Endothelial cell (in vitro differentiated cells): ENCODE measurements around the gene TARP.
A peak's percentile ranks its signal among the peaks of the same experiment; 100 is the strongest.
"Not testable (repeated sequence)": the region's sequence is repeated elsewhere in the genome, so short reads cannot be mapped to it uniquely, and the experiment has no call there.

Experiments used
- DNase-seq: peaks from one replicate; pipeline ENCODE4 v3.0.0; 2021; ENCODE audit warnings: low spot score
- H3K27ac Mint-ChIP-seq: one replicate; pipeline ENCODE4 v1.8.0; 2021; ENCODE audit warnings: mixed read lengths, inconsistent platforms; ENCODE audit not compliant: unreplicated experiment
- H3K27me3 Mint-ChIP-seq: one replicate; pipeline ENCODE4 v1.8.0; 2021; ENCODE audit warnings: mild to moderate bottlenecking, moderate library complexity, mixed read lengths, inconsistent platforms; ENCODE audit not compliant: unreplicated experiment
- H3K36me3 Mint-ChIP-seq: one replicate; pipeline ENCODE4 v1.8.0; 2021; ENCODE audit warnings: mild to moderate bottlenecking, low read depth, mixed read lengths, inconsistent platforms; ENCODE audit not compliant: unreplicated experiment
- H3K4me1 Mint-ChIP-seq: one replicate; pipeline ENCODE4 v1.8.0; 2021; ENCODE audit warnings: mild to moderate bottlenecking, mixed read lengths, inconsistent platforms; ENCODE audit not compliant: unreplicated experiment
- H3K4me3 Mint-ChIP-seq: one replicate; pipeline ENCODE4 v1.8.0; 2021; ENCODE audit warnings: mild to moderate bottlenecking, mixed read lengths, inconsistent platforms; ENCODE audit not compliant: unreplicated experiment
- H3K9me3 Mint-ChIP-seq: one replicate; pipeline ENCODE4 v1.8.0; 2021; ENCODE audit warnings: mixed read lengths, inconsistent platforms; ENCODE audit not compliant: unreplicated experiment
- TF ChIP-seq, protein P1 (sequence below): fragments of 200-600 bp; sonication (generic); IDR thresholded peaks from one replicate; pipeline ENCODE4 v1.5.0; 2021; ENCODE audit warnings: antibody characterized with exemption; ENCODE audit not compliant: unreplicated experiment

The TARP gene

DNA sequence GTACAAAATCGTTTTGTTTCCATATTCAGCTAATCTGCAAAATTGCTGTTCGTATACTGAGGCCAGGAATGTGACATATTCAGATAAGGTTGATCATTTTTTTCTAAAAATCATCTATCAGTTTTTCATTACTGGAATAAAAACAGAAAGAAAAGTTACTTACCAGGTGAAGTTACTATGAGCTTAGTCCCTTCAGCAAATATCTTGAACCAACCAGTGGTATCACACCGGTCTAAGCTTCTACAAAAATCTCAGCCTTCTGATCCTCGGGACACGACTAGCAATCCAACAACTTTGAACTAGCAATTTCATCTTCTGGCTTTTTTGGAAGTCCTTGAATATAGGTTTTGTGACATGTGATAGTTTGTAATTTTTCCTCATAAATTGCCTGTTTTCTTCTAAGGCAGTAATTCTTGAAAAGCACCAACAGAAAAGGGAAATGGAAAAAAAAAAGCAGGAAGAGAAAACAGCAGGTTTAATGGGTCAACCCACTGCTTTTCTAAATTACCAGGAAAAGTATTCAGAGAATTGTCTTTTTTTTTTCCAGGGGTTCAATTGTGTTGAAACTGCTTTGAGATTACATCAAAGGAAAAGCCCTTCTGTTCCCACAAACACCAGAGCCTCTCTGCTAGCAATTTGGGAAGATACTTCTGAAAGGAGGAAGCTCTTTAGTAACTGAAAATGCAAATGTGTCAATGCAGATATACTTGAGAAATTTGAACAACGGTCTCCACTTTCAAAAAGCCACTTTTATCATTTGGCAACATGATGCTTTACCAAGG lies 2.9 kb upstream of the TARP start:
- H3K27ac Mint-ChIP-seq = peak overlapping the region; percentile 89
- TF ChIP-seq, protein P1, sequence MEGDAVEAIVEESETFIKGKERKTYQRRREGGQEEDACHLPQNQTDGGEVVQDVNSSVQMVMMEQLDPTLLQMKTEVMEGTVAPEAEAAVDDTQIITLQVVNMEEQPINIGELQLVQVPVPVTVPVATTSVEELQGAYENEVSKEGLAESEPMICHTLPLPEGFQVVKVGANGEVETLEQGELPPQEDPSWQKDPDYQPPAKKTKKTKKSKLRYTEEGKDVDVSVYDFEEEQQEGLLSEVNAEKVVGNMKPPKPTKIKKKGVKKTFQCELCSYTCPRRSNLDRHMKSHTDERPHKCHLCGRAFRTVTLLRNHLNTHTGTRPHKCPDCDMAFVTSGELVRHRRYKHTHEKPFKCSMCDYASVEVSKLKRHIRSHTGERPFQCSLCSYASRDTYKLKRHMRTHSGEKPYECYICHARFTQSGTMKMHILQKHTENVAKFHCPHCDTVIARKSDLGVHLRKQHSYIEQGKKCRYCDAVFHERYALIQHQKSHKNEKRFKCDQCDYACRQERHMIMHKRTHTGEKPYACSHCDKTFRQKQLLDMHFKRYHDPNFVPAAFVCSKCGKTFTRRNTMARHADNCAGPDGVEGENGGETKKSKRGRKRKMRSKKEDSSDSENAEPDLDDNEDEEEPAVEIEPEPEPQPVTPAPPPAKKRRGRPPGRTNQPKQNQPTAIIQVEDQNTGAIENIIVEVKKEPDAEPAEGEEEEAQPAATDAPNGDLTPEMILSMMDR = no peak
- no peak for DNase-seq
- peak overlapping the region; percentile 93 for H3K4me3 Mint-ChIP-seq
- no peaks in the 10 kb centered on the region for H3K27me3 Mint-ChIP-seq
- no peaks in the 10 kb centered on the region for H3K9me3 Mint-ChIP-seq
- H3K36me3 Mint-ChIP-seq = no peaks in the 10 kb centered on the region
- peaks cover 27% of the 10 kb centered on the region for H3K4me1 Mint-ChIP-seq

DNA sequence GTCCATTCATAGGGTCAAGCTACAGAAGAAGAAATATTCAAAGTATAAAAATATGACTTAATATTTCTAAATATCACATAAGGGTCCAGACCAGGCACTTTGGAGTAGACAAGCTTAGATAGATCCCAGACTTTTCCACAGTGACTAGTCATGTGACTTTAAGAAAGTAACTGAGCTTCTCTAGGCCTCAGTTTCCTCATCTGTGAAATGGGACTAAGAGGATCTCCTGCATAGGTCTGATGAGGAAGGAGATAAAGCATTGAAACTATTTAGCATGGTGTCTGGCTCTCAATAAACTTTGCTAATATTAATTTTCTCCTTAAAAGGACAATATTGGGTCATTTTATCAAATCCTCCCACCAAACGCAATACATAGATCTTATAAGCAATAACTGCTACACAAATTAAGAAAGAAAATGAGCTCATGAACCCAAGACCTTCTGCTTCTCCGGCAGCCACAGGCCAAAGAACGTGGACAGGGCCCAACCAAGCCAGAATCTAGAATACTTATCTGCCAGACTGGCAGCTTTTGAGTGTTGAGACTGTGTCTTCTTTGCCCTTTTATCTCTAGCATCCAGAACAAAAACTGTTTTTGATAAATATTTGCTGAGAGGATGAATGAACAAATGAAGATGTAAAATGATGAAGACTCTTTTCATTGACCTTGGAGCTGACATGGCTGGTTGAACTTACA lies 1.6 kb upstream of the TARP start:
- no peaks in the 10 kb centered on the region for H3K36me3 Mint-ChIP-seq
- H3K27ac Mint-ChIP-seq = no peak overlapping the region
- TF ChIP-seq, protein P1 = no peak
- H3K4me3 Mint-ChIP-seq = peak overlapping the region; percentile 78
- H3K9me3 Mint-ChIP-seq = no peaks in the 10 kb centered on the region
- H3K27me3 Mint-ChIP-seq = no peaks in the 10 kb centered on the region
- H3K4me1 Mint-ChIP-seq = peaks cover 27% of the 10 kb centered on the region
- DNase-seq = no peak

DNA sequence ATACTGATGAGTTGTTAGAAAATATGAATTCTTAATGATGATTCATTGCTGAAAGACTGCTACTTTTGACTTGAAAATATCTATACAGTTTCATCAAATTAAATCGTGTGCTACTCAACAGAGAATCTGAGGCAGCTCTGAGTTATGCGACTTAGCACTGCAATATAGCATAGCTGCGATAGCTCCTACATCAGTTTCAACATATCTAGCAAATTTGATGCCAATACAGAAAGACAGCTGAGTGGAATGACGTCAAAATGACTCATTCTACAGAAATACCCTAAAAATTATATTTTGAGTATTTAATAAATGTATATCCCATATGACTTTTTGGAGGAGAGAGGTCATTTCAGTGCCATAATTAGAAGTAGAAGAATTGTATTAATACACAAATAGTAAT lies 1.1 kb upstream of the TARP start:
- Mint-ChIP-seq H3K27me3 (no peaks in the 10 kb centered on the region), H3K4me1 (peaks cover 27% of the 10 kb centered on the region), H3K4me3 (no peak overlapping the region), H3K27ac (no peak overlapping the region), H3K9me3 (no peaks in the 10 kb centered on the region), H3K36me3 (no peaks in the 10 kb centered on the region)
- TF ChIP-seq, protein P1 = no peak
- no peak for DNase-seq

DNA sequence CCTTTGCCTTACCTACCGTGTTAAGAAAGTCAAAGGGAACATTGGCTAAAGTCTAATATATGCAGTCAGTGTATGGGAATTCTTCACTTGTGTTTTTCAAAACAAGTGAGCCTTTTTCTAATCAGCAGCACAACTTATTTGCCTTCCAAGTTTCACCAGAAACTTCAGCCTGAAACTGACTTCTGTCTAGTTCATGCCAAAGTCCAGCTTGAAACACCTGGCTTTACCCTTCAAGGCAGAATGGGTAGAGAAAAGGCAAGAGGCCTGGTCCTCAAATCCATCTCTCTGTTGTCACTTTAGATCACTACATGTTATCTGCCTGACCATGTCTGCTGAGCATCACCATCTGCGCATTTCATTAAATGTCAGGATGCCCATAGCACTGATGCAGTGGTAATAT lies 3.0 kb downstream of the TARP start:
- not testable (repeated sequence) for H3K36me3 Mint-ChIP-seq, H3K9me3 Mint-ChIP-seq, H3K27ac Mint-ChIP-seq, H3K4me3 Mint-ChIP-seq, H3K27me3 Mint-ChIP-seq, H3K4me1 Mint-ChIP-seq, DNase-seq

DNA sequence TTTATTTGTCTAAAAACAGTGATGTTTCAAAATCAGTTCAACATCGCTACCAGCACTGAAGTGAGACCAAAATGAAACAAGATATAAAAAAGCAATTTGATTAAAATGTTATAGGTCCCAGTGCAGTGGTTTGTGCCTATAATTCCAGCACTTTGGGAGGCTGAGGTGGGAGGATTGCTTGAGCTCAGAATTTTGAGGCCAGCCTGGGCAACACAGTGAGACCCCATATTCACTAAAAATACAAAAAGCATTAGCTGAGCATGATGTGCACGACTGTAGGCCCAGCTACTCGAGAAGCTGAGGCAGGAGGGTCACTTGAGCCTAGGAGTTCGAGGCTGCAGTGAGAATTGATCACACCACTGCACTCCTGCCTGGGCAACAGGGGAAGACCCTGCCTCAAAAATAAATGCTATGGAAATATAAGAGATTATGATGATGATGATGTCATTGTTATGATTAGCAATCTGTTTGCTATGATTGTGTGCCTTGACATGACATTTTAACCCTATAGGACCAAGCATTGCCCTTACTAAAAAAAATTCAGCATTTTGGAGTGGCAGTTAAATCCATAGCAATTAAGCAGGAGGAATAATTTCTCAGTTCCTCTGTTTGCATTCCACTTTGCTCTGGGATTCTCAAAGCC lies 3.6 kb downstream of the TARP start:
- not testable (repeated sequence) for DNase-seq, H3K4me1 Mint-ChIP-seq, H3K9me3 Mint-ChIP-seq

DNA sequence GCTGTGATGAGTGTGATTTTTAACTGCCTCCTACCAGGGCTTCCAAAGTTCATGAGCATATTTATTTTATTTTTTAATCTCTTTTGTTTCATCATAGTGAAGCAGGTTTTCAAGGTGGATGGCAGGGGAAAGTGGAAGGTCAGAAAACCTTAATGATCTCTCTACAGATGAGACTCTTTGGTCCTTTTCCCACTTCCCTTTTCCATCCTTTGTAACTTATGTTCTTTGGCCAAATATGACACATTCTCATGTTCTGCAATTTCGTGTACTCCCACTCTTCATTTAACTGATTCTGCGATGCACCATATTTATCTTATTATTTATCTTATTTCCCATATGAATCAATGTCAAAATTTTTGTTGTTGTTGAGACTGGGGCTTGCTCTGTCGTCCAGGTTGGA lies 7.5 kb downstream of the TARP start:
- H3K27ac Mint-ChIP-seq, DNase-seq, H3K4me3 Mint-ChIP-seq, H3K36me3 Mint-ChIP-seq, H3K9me3 Mint-ChIP-seq, H3K4me1 Mint-ChIP-seq, H3K27me3 Mint-ChIP-seq: not testable (repeated sequence)

More for the DNA sequence above, 3.6 kb downstream of the TARP start:
- H3K36me3 Mint-ChIP-seq, H3K27me3 Mint-ChIP-seq, H3K4me3 Mint-ChIP-seq, H3K27ac Mint-ChIP-seq: not testable (repeated sequence)

DNA sequence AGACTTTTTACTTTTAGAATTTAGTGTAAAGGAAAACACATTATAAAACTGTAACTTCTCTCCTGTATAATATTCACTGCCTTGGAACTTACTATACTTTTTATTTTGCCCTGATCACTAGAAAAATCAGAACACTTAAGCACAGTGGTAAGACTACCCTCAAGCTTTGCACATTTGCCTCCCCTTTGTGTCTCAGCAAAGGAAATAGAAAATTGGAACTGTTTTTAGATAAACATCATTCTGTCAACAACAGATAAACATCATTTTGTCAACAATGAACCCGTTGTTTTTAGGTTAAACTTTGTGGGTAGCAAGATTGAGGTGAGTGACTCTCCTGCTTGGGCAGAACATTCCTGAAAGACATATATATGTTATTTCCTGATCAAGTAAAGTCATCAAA lies 8.8 kb downstream of the TARP start:
- H3K27ac Mint-ChIP-seq, H3K9me3 Mint-ChIP-seq, H3K36me3 Mint-ChIP-seq, DNase-seq, H3K27me3 Mint-ChIP-seq, H3K4me1 Mint-ChIP-seq: not testable (repeated sequence)
- H3K4me3 Mint-ChIP-seq = peak overlapping the region; percentile 19

DNA sequence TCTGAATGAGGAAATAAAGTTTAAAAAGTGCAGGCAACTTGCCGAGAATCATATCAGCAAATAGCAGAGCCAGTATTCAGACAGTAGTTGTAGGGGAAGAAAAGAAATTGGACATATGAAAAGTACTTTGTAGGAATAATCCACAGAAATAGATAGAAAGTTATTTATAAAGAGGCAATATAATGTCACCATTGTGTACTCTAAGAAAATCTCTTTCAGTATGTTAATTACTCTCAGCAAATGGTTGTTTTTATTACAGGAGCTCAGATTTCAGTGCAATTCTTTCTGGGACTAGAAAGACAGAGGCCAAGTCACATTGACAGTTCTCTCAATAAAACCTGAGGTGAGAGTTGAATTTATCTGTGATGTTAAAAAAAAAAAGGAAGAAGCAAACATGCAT lies 10.2 kb downstream of the TARP start:
- not testable (repeated sequence) for H3K9me3 Mint-ChIP-seq, H3K27ac Mint-ChIP-seq, H3K27me3 Mint-ChIP-seq, H3K4me1 Mint-ChIP-seq, H3K4me3 Mint-ChIP-seq, DNase-seq
- H3K36me3 Mint-ChIP-seq = peaks cover 12% of the 10 kb centered on the region
